Esophagus (tissue), 2 donors: ENCODE results near the gene PIBF1. TPM values are rescaled to one million over a fixed set of nuclear protein-coding genes. Genes with fewer than 3 reads are reported as not detected.
"Not testable (repeated sequence)": the region's sequence is repeated elsewhere in the genome, so short reads cannot be mapped to it uniquely, and the experiment has no call there.

ENCODE experiments used
- H3K27ac ChIP-seq, 2 donors: one replicate each; pipeline ENCODE4 v1.5.1; 2013; ENCODE audit warnings: low read depth in 2 of 2, mild to moderate bottlenecking in 2 of 2, inconsistent platforms in 1 of 2, low read length in 1 of 2, moderate library complexity in 1 of 2
- H3K27me3 ChIP-seq, 2 donors: one replicate each; pipeline ENCODE4 v1.6.1; 2013; ENCODE audit warnings: low read length in 2 of 2, control low read depth in 1 of 2, mild to moderate bottlenecking in 1 of 2; ENCODE audit not compliant: insufficient read depth in 2 of 2, control insufficient read depth in 1 of 2
- H3K36me3 ChIP-seq, 2 donors: one replicate each; pipeline ENCODE4 v1.6.1; 2013; ENCODE audit warnings: low read length in 1 of 2; ENCODE audit not compliant: control insufficient read depth in 2 of 2, insufficient read depth in 2 of 2
- H3K4me1 ChIP-seq, 2 donors: one replicate each; pipeline ENCODE4 v1.6.1; 2013; ENCODE audit warnings: low read length in 1 of 2; ENCODE audit not compliant: control insufficient read depth in 2 of 2, insufficient read depth in 2 of 2
- H3K4me3 ChIP-seq, 2 donors: one replicate each; pipeline ENCODE4 v1.5.1; 2013; ENCODE audit warnings: low read length in 2 of 2, mild to moderate bottlenecking in 2 of 2, low read depth in 1 of 2, moderate library complexity in 1 of 2
- H3K9me3 ChIP-seq, 2 donors: one replicate each; pipeline ENCODE4 v1.6.1; 2013; ENCODE audit warnings: mild to moderate bottlenecking in 2 of 2, low read depth in 1 of 2, low read length in 1 of 2, moderate library complexity in 1 of 2; ENCODE audit not compliant: control insufficient read depth in 2 of 2, insufficient read depth in 1 of 2
- WGBS, 2 donors: extraction: QIAGEN DNeasy Blood & Tissue Kit; methylation state at CpG; one replicate each; pipeline ENCODE4 v1.1.7; 2013; 5-methylcytosine and 5-hydroxymethylcytosine counted together
- polyA plus RNA-seq, 2 donors: library from polyadenylated mRNA; stranded (reverse); fragments of 200-250 nt; gene quantifications; one replicate each; pipeline ENCODE4 v1.2.3, GENCODE V29; 2013
- donor health status: healthy with polysubstance abuse.
- donor health status: Bipolar disorder and iron deficiency.

PIBF1 gene
- polyA plus RNA-seq, 2 donors = 5.4 to 13.1 TPM

GRCh38 chr13:72889495-72889894 lies 107.6 kb downstream of the PIBF1 start:
- H3K27me3 ChIP-seq = no peaks in the 10 kb centered on the region
- H3K9me3 ChIP-seq = no peaks in the 10 kb centered on the region
- no peaks in the 10 kb centered on the region for H3K4me1 ChIP-seq
- WGBS, 2 donors = 98 to 99% methylated on average over 1 of the region's 1 CpG
- no peaks in the 10 kb centered on the region for H3K36me3 ChIP-seq
- H3K4me3 ChIP-seq = no peak overlapping the region
- H3K27ac ChIP-seq = no peak overlapping the region

- WGBS, 2 donors = 71 to 82% methylated on average over 2 of the region's 2 CpGs
- H3K4me3 ChIP-seq = no peak overlapping the region
- H3K27me3 ChIP-seq = no peaks in the 10 kb centered on the region
- H3K9me3 ChIP-seq = no peaks in the 10 kb centered on the region
- no peak overlapping the region for H3K27ac ChIP-seq
- no peaks in the 10 kb centered on the region for H3K4me1 ChIP-seq
- H3K36me3 ChIP-seq = no peaks in the 10 kb centered on the region
Measured at GRCh38 chr13:72890546-72890945, 108.6 kb downstream of the PIBF1 start.

GRCh38 chr13:72891423-72891822 lies 109.5 kb downstream of the PIBF1 start:
- 89 to 96% methylated on average over 3 of the region's 3 CpGs for WGBS, 2 donors
- no peaks in the 10 kb centered on the region for H3K4me1 ChIP-seq
- H3K4me3 ChIP-seq = no peak overlapping the region
- H3K27me3 ChIP-seq = no peaks in the 10 kb centered on the region
- H3K27ac ChIP-seq = no peak overlapping the region
- peaks cover 0 to 2% of the 10 kb centered on the region in 2 donors for H3K9me3 ChIP-seq
- H3K36me3 ChIP-seq = peaks cover 0 to 3% of the 10 kb centered on the region in 2 donors

GRCh38 chr13:72896869-72897268 lies 114.9 kb downstream of the PIBF1 start:
- Histone ChIP-seq H3K4me3 (no peak overlapping the region), H3K4me1 (no peaks in the 10 kb centered on the region), H3K36me3 (peaks cover 0 to 3% of the 10 kb centered on the region in 2 donors), H3K27me3 (no peaks in the 10 kb centered on the region), H3K9me3 (peaks cover 0 to 2% of the 10 kb centered on the region in 2 donors), H3K27ac (no peak overlapping the region)
- 98 to 99% methylated on average over 4 of the region's 4 CpGs for WGBS, 2 donors

- not testable (repeated sequence) for H3K27ac ChIP-seq, H3K36me3 ChIP-seq, H3K9me3 ChIP-seq, H3K4me1 ChIP-seq, H3K27me3 ChIP-seq, H3K4me3 ChIP-seq
- 64 to 72% methylated on average over 7 of the region's 7 CpGs for WGBS, 2 donors
Measured at GRCh38 chr13:72901546-72901945, 119.6 kb downstream of the PIBF1 start.

- Histone ChIP-seq H3K27me3 (no peaks in the 10 kb centered on the region), H3K4me3 (no peak overlapping the region), H3K27ac (no peak overlapping the region), H3K36me3 (peaks cover 0 to 4% of the 10 kb centered on the region in 2 donors), H3K4me1 (no peaks in the 10 kb centered on the region), H3K9me3 (no peaks in the 10 kb centered on the region)
- WGBS, 2 donors = 94 to 96% methylated on average over 4 of the region's 4 CpGs
Measured at GRCh38 chr13:72908416-72908815, 126.5 kb downstream of the PIBF1 start.

- 84 to 94% methylated on average over 1 of the region's 1 CpG for WGBS, 2 donors
- Histone ChIP-seq H3K4me3 (no peak overlapping the region), H3K27ac (no peak overlapping the region), H3K4me1 (no peaks in the 10 kb centered on the region), H3K9me3 (no peaks in the 10 kb centered on the region), H3K36me3 (peaks cover 0 to 4% of the 10 kb centered on the region in 2 donors), H3K27me3 (no peaks in the 10 kb centered on the region)
Measured at GRCh38 chr13:72911981-72912380, 130.0 kb downstream of the PIBF1 start.

GRCh38 chr13:72920097-72920496 lies 138.2 kb downstream of the PIBF1 start:
- Histone ChIP-seq H3K27me3 (no peaks in the 10 kb centered on the region), H3K9me3 (no peaks in the 10 kb centered on the region), H3K36me3 (no peaks in the 10 kb centered on the region), H3K4me1 (no peaks in the 10 kb centered on the region), H3K4me3 (no peak overlapping the region), H3K27ac (no peak overlapping the region)
- WGBS, 2 donors = 46 to 52% methylated on average over 2 of the region's 2 CpGs

- no peak overlapping the region for H3K27ac ChIP-seq
- H3K36me3 ChIP-seq = no peaks in the 10 kb centered on the region
- no peaks in the 10 kb centered on the region for H3K9me3 ChIP-seq
- no peak overlapping the region for H3K4me3 ChIP-seq
- no peaks in the 10 kb centered on the region for H3K4me1 ChIP-seq
- H3K27me3 ChIP-seq = no peaks in the 10 kb centered on the region
Measured at GRCh38 chr13:72931311-72931710, 149.4 kb downstream of the PIBF1 start.

- H3K27me3 ChIP-seq = no peaks in the 10 kb centered on the region
Measured at GRCh38 chr13:72932250-72932649, 150.3 kb downstream of the PIBF1 start.

More at GRCh38 chr13:72932250-72932649, 150.3 kb downstream of the PIBF1 start:
- no peaks in the 10 kb centered on the region for H3K36me3 ChIP-seq
- H3K4me1 ChIP-seq = no peaks in the 10 kb centered on the region
- 86 to 94% methylated on average over 1 of the region's 1 CpG for WGBS, 2 donors
- H3K9me3 ChIP-seq = no peaks in the 10 kb centered on the region
- no peak overlapping the region for H3K27ac ChIP-seq
- no peak overlapping the region for H3K4me3 ChIP-seq
